ENCODE results near the gene KCNJ13. TPM values are rescaled to one million over a fixed set of nuclear protein-coding genes. Genes with fewer than 3 reads are reported as not detected.

Gene KCNJ13
- total RNA-seq, 1 donor from 2014 or later = not detected

DNA sequence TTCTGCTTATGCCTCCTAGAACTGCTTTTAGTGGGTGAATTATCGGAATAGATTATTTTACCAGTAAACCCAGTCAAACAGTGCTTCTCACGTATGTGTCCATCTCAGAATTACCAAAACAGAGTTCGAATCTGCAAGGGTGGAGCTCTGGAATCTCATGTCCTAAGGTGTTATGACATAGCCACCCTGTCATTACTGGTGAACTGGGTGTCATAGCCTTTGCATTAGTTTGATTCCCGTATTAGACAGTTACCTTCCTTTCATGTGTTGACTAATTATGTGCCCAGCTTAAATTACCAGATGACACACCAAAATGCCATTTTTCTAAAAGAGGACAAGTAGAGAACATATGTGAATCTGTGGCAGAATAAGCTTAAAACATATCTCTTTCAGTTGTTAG, 15.2 kb upstream of the KCNJ13 start:
- TF ChIP-seq, protein P1, sequence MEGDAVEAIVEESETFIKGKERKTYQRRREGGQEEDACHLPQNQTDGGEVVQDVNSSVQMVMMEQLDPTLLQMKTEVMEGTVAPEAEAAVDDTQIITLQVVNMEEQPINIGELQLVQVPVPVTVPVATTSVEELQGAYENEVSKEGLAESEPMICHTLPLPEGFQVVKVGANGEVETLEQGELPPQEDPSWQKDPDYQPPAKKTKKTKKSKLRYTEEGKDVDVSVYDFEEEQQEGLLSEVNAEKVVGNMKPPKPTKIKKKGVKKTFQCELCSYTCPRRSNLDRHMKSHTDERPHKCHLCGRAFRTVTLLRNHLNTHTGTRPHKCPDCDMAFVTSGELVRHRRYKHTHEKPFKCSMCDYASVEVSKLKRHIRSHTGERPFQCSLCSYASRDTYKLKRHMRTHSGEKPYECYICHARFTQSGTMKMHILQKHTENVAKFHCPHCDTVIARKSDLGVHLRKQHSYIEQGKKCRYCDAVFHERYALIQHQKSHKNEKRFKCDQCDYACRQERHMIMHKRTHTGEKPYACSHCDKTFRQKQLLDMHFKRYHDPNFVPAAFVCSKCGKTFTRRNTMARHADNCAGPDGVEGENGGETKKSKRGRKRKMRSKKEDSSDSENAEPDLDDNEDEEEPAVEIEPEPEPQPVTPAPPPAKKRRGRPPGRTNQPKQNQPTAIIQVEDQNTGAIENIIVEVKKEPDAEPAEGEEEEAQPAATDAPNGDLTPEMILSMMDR (IDR thresholded peaks at IDR 0.05; ENCODE audit: insufficient read depth, low read length, severe bottlenecking) = no peak
- H3K36me3 ChIP-seq (ENCODE audit: control insufficient read depth, insufficient read depth, low read length) = peaks cover 18% of the 10 kb centered on the region
- no peak overlapping the region for H3K4me3 ChIP-seq (ENCODE audit: low read depth, low read length)
- no peak for DNase-seq (ENCODE audit: low read depth)
- no peak for FAIRE-seq
- H3K27me3 ChIP-seq (ENCODE audit: control insufficient read depth, insufficient read depth, low read length) = no peaks in the 10 kb centered on the region

DNA sequence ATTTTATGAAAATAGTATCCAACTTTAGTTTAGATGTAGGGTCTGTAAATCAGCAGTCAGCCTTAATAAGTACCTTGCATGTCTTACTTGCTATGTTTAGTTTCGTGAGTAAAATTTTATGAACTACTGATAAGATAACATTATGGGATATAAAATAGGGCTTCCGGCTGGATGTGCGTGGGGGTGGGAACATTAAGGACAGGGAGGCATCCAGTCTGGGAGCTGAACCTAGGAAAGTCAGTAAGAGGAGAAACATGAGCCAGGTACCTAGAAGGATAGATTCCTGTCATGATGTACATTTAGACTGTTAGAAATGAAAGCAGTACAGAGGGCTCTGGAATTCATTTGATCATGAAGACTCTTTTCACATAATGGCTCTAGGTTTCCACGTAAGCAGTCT, 12.7 kb upstream of the KCNJ13 start:
- FAIRE-seq = no peak
- peaks cover 20% of the 10 kb centered on the region for H3K36me3 ChIP-seq (ENCODE audit: control insufficient read depth, insufficient read depth, low read length)
- TF ChIP-seq, protein P1 (IDR thresholded peaks at IDR 0.05; ENCODE audit: insufficient read depth, low read length, severe bottlenecking) = no peak
- H3K27me3 ChIP-seq (ENCODE audit: control insufficient read depth, insufficient read depth, low read length) = no peaks in the 10 kb centered on the region
- DNase-seq (ENCODE audit: low read depth) = no peak
- no peak overlapping the region for H3K4me3 ChIP-seq (ENCODE audit: low read depth, low read length)

DNA sequence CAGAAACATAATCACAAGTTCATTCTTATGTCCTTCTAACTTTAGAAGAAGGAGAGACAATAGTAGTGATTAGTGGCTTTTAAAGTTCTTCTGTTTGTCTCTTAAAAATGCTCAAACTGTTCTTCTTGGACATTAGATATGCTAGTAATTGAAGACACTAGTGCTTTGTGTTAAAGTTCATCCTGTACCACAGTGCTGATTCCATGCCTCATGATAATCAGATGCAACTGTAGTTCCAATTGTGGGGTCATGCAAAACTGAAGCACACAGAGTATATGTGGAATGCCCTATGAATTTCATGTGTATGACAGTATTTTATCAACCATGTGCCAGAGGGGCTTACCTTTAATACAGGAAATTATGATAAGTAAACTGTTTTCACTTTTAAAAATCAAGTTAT, 11.4 kb upstream of the KCNJ13 start:
- no peak overlapping the region for H3K4me3 ChIP-seq (ENCODE audit: low read depth, low read length)
- H3K27me3 ChIP-seq (ENCODE audit: control insufficient read depth, insufficient read depth, low read length) = no peaks in the 10 kb centered on the region
- DNase-seq (ENCODE audit: low read depth) (no peak), FAIRE-seq (no peak)
- TF ChIP-seq, protein P1 (IDR thresholded peaks at IDR 0.05; ENCODE audit: insufficient read depth, low read length, severe bottlenecking) = no peak
- H3K36me3 ChIP-seq (ENCODE audit: control insufficient read depth, insufficient read depth, low read length) = peaks cover 17% of the 10 kb centered on the region

DNA sequence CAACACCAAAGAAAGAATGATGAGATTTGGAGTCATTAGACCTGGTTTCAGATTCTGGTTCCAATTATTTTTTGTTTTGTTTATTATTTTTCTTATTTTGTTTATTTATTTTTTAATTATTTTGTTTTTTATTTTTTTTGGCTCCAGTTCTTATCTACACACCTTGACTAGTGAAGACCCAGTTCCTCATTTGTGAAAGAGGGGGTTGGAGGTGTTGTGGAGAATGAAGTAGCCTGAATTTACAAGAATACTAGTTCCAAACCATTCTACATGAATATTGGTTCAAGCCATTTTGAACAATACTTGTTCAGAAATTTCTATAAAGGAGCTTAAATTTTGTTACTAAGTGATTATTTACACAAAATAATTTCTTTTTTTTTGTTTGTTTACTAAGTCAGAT, 6.9 kb upstream of the KCNJ13 start:
- FAIRE-seq (no peak), DNase-seq (ENCODE audit: low read depth) (no peak)
- Histone ChIP-seq H3K27me3 (ENCODE audit: control insufficient read depth, insufficient read depth, low read length) (no peaks in the 10 kb centered on the region), H3K36me3 (ENCODE audit: control insufficient read depth, insufficient read depth, low read length) (peaks cover 6% of the 10 kb centered on the region), H3K4me3 (ENCODE audit: low read depth, low read length) (no peak overlapping the region)
- TF ChIP-seq, protein P1 (IDR thresholded peaks at IDR 0.05; ENCODE audit: insufficient read depth, low read length, severe bottlenecking) = no peak

DNA sequence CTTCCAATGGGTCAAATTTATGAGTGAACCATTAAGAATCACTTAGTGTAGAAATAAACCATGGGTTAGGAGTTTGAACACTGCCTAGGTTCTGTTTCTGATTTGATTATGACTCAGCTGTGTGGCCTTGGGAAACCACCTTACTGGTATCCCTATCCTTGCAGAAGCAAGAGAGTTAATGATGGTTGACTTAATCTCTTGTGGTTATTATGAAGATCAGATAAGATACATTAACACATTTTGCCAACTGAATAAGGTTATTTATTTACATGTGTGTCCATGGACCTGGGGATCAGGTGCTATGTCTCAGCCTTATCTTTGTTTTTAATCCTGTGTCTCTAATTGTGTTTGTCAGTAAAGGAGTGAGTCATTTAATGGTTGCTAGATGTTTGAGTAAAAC, 5.4 kb upstream of the KCNJ13 start:
- Histone ChIP-seq H3K4me3 (ENCODE audit: low read depth, low read length) (no peak overlapping the region), H3K36me3 (ENCODE audit: control insufficient read depth, insufficient read depth, low read length) (peaks cover 3% of the 10 kb centered on the region)
- FAIRE-seq = no peak

DNA sequence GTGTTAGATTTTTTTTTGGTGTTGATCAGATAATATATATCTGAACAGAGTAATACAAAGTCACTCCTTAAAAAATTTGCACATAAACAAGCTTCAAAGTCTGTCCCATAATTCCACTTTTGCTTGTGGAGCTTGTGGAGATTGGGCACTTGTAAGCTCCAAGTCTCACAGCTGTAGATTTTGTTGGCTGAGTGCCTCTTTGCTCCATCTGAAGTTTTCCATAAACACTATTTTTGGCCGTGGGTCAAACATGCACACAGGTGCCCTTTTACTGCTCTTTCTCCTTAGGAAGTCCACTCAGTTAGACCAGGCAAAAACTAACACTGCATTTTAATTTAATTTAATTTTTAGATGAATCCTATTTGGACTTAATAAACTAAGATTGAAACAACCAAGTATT, 3.6 kb upstream of the KCNJ13 start:
- DNase-seq (ENCODE audit: low read depth) (no peak), FAIRE-seq (no peak)
- no peaks in the 10 kb centered on the region for H3K27me3 ChIP-seq (ENCODE audit: control insufficient read depth, insufficient read depth, low read length)
- peaks cover 1% of the 10 kb centered on the region for H3K36me3 ChIP-seq (ENCODE audit: control insufficient read depth, insufficient read depth, low read length)
- no peak overlapping the region for H3K4me3 ChIP-seq (ENCODE audit: low read depth, low read length)
- TF ChIP-seq, protein P1 (IDR thresholded peaks at IDR 0.05; ENCODE audit: insufficient read depth, low read length, severe bottlenecking) = no peak

More for the DNA sequence above, 5.4 kb upstream of the KCNJ13 start:
- DNase-seq (ENCODE audit: low read depth) = peak; percentile 77
- H3K27me3 ChIP-seq (ENCODE audit: control insufficient read depth, insufficient read depth, low read length) = no peaks in the 10 kb centered on the region
- TF ChIP-seq, protein P1 (IDR thresholded peaks at IDR 0.05; ENCODE audit: insufficient read depth, low read length, severe bottlenecking) = no peak
